Neural progenitor cell (in vitro differentiated cells): ENCODE data around the gene CCDC201. TPM values are rescaled to one million over a fixed set of nuclear protein-coding genes. Genes with fewer than 3 reads are reported as not detected.
"Not testable (repeated sequence)": the region's sequence is repeated elsewhere in the genome, so short reads cannot be mapped to it uniquely, and the experiment has no call there.

Experiments
- DNase-seq: peaks from one replicate; pipeline ENCODE4 v3.0.0-alpha.2; 2016; ENCODE audit warnings: low spot score
- H2AFZ ChIP-seq: fragments of 200-600 bp; sonication (generic); replicated peaks from 2 replicates; pipeline ENCODE4 v1.6.1; 2016; ENCODE audit warnings: antibody characterized with exemption
- H3F3A ChIP-seq: fragments of 200-600 bp; sonication (generic); 2 replicates; pipeline ENCODE4 v1.6.1; 2016; ENCODE audit warnings: antibody characterized with exemption, low read depth
- H3K27ac ChIP-seq: fragments of 200-600 bp; sonication (generic); 2 replicates; pipeline ENCODE4 v1.5.1; 2016; ENCODE audit warnings: mild to moderate bottlenecking
- H3K27me3 ChIP-seq: fragments of 200-600 bp; sonication (generic); 2 replicates; pipeline ENCODE4 v1.6.1; 2016; ENCODE audit warnings: mild to moderate bottlenecking, moderate library complexity
- H3K36me3 ChIP-seq: fragments of 200-600 bp; sonication (generic); 2 replicates; pipeline ENCODE4 v1.5.1; 2016
- H3K4me1 ChIP-seq: fragments of 200-600 bp; sonication (generic); 2 replicates; pipeline ENCODE4 v1.6.1; 2016; ENCODE audit warnings: mixed run types
- H3K4me2 ChIP-seq: fragments of 200-600 bp; sonication (generic); 2 replicates; pipeline ENCODE4 v1.6.1; 2016
- H3K4me3 ChIP-seq: fragments of 200-600 bp; sonication (generic); 2 replicates; pipeline ENCODE4 v1.5.1; 2016
- H3K79me2 ChIP-seq: fragments of 200-600 bp; sonication (generic); 2 replicates; pipeline ENCODE4 v1.6.1; 2016; ENCODE audit warnings: low read depth
- H3K9ac ChIP-seq: fragments of 200-600 bp; sonication (generic); 2 replicates; pipeline ENCODE4 v1.6.1; 2016
- H3K9me3 ChIP-seq: fragments of 200-600 bp; sonication (generic); 2 replicates; pipeline ENCODE4 v1.5.1; 2016; ENCODE audit warnings: low read depth
- H4K20me1 ChIP-seq: fragments of 200-600 bp; sonication (generic); 2 replicates; pipeline ENCODE4 v1.6.1; 2016; ENCODE audit warnings: low read depth
- H3K27ac Mint-ChIP-seq: 3 replicates; pipeline ENCODE4 v1.8.0; 2021; ENCODE audit warnings: mixed read lengths
- H3K27me3 Mint-ChIP-seq: 2 replicates; pipeline ENCODE4 v1.8.0; 2022; ENCODE audit warnings: low read depth, mild to moderate bottlenecking, inconsistent platforms, moderate library complexity, mixed read lengths; ENCODE audit not compliant: insufficient read depth
- H3K36me3 Mint-ChIP-seq: 3 replicates; pipeline ENCODE4 v1.8.0; 2021; ENCODE audit warnings: mixed read lengths
- H3K4me1 Mint-ChIP-seq: 3 replicates; pipeline ENCODE4 v1.8.0; 2021; ENCODE audit warnings: mixed read lengths
- H3K4me3 Mint-ChIP-seq: 3 replicates; pipeline ENCODE4 v1.8.0; 2021; ENCODE audit warnings: mild to moderate bottlenecking, moderate library complexity, mixed read lengths
- H3K9me3 Mint-ChIP-seq: 3 replicates; pipeline ENCODE4 v1.8.0; 2020; ENCODE audit warnings: mixed read lengths
- small RNA-seq: library from RNA; depleted of rRNA; stranded (forward); fragments of <200 nt; gene quantifications from one replicate; pipeline ENCODE3, GENCODE V24; 2015
- total RNA-seq: library from RNA; depleted of rRNA; stranded (reverse); fragments of >200 nt; gene quantifications from 2 replicates; pipeline ENCODE4 v1.2.3, GENCODE V29; 2015; ENCODE audit warnings: low replicate concordance

The CCDC201 gene
- total RNA-seq, 1 donor from 2014 or later = not detected

GRCh38 chr7:45810451-45811005, 62.4 kb downstream of the CCDC201 start:
- H3K27me3 ChIP-seq, H3K36me3 Mint-ChIP-seq, H3K4me1 Mint-ChIP-seq, H3F3A ChIP-seq, H3K9me3 Mint-ChIP-seq, H3K9ac ChIP-seq, H3K4me3 ChIP-seq, H2AFZ ChIP-seq, H3K79me2 ChIP-seq, H3K4me1 ChIP-seq, H3K4me3 Mint-ChIP-seq, DNase-seq, H3K27ac Mint-ChIP-seq, H4K20me1 ChIP-seq, H3K9me3 ChIP-seq, H3K4me2 ChIP-seq, H3K36me3 ChIP-seq, H3K27me3 Mint-ChIP-seq, H3K27ac ChIP-seq: not testable (repeated sequence)

Small RNA genes within 50 kb of the gene (small RNA-seq; reads per million reads assigned to genes)
- not detected for gene RNU6-326P

Other genes starting within 250 kb of the CCDC201 start
- 0.69 TPM in 1 of 2 replicates, not detected in the other for gene IGFBP1, start 15.4 kb upstream of the CCDC201 start, total RNA-seq
- 22.0 and 29.0 TPM in 2 replicates for gene IGFBP3, start 48.2 kb upstream of the CCDC201 start, total RNA-seq